ENCODE measurements around the gene OR8A1.

- TF ChIP-seq CTCF (conservative IDR thresholded peaks at IDR 0.05) (no peak), ZFX (IDR thresholded peaks at IDR 0.05) (no peak)
Measured at GRCh38 chr11:124602193-124602592, 32.4 kb downstream of the OR8A1 start.
